Measurements from ENCODE around the gene TTC39A.
A peak's percentile ranks its signal among the peaks of the same experiment; 100 is the strongest.

The TTC39A gene

GRCh38 chr1:51296383-51297357 lies 33.7 kb downstream of the TTC39A start:
- DNase-seq: peak; percentile 83

GRCh38 chr1:51295926-51296325 lies 34.4 kb downstream of the TTC39A start:
- DNase-seq: no peak

DNA sequence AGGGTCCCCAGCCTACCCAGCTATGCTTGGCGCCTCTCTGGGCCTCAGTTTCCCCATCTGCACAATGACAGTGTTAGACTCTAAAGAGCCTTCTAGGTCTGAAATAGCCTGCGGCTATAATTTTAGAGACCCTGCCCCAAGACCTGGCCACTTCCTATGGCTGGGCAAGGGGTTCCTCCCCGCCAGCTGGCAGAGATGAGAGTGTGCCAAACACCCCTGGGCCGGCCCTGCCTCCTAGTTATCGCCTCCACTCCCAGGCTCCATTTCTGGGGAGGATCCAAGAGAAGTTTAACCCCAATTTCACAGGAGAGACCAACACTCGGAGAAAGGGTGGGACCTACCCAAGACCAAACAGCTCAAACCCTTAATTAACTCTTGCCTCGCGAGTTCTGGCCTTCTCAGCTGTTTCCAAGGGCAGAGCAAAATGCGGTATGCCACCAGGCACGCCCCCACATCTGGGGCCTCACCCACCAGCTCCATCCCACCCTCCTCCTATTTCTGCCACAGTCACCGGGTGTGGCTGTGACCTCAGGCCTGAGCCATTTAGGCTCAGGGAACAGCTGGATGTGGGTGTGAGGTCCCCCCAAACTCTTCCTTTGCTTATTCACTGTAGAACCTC lies 35.7 kb downstream of the TTC39A start:
- no peak for DNase-seq

- no peak for DNase-seq
Measured at GRCh38 chr1:51293898-51294515, 36.4 kb downstream of the TTC39A start.

DNA sequence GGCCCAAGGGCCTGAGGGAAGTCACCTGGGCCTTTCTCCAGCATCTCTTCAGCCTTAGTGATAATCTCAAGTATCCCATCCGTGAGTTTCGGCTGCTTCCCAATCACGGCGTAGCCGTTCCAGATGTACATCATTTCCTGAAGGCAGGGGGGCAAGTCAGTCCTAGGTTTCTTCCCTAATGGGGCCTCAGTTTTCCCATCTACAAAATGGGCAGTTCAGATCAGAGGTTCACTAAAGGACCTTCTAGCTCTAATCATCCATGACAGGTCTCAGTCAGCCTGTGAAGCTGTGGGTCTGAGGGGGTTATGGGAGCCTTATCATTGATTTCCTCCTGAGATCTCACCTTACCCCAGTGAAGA lies 39.9 kb downstream of the TTC39A start:
- no peak for DNase-seq

DNA sequence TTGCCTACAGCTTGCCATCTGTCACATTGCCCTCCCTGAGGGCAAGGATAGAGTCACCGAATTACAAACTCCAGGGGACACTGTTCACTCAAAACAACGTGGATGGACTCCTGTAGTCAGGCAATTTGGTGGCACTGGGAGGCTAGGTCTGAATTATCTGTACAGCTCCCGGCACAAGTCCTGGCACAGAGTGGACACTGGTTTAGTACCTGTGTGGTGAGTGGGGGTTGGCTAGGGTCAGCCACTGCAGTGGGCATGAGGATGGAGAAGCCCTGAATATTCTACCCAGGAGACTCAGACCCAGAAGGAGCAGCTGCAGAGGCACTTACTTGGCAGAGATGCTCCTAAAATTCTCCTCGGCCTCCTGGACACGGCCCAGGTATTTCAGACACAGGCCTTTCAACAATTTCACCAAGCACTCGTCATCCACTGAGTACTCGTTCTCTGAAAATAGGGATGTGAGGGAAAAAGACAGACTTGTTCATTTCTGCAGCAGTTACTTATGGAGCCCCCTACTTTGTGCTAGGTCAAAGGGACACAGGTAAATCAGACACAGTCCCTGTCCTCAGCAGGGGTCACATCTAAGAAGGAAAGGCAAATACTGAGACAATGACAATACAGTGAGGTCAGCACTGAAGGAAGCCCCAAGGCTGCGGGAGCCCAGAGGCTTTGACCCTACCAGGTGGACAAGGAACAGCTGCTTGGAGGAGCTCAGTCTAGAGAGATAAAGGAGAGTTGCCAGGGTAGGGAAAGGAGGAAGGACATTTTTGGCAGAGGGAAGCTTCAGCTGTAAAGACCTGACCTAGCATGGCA lies 40.5 kb downstream of the TTC39A start:
- no peak for DNase-seq

- DNase-seq: no peak
Measured at GRCh38 chr1:51288578-51288977, 41.8 kb downstream of the TTC39A start.

- DNase-seq: no peak
Measured at GRCh38 chr1:51287966-51288365, 42.4 kb downstream of the TTC39A start.

DNA sequence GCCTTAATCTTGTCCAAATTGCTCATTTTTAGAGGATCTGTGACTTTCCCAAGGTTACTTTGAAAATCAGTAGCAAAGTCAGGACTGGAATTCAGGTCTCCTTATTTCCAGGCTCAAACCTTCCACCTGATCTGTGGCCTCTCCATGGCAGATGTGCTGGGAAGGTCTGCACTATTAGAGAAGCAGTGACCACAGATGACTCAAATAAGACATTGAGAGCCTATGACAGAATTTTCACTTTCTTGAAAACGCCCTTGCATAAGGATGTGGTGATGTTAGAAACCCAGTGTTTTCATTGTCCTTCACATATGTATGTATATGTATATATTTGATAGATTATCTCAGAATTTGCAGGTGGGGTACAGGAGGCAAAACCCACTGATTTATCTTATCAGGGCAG lies 45.3 kb downstream of the TTC39A start:
- DNase-seq: no peak

DNA sequence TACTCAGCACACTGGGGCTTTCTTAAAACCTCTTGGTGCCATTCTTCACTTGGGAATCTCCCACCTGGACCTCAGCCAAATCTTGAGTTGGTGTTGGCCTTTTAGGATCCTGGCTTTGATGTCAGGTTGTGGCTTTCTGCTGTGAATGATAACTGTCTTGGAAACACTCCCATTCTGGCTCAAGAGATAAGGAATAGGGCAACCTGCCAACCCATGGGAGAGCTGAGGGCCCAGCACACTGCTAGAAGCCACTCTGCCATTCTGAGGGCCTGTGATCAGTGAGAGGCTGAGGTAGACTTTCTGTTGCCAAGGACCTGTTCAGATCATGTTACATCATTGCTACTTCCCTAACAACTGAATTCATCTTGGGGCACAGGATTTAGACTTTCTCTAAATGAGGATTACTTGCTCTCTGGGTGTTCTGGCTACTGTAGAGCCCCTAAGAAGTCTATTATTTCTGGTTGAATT lies 45.8 kb downstream of the TTC39A start:
- DNase-seq: peak; percentile 46

GRCh38 chr1:51283979-51284378 lies 46.4 kb downstream of the TTC39A start:
- no peak for DNase-seq

GRCh38 chr1:51282605-51283004 lies 47.8 kb downstream of the TTC39A start:
- no peak for DNase-seq

DNA sequence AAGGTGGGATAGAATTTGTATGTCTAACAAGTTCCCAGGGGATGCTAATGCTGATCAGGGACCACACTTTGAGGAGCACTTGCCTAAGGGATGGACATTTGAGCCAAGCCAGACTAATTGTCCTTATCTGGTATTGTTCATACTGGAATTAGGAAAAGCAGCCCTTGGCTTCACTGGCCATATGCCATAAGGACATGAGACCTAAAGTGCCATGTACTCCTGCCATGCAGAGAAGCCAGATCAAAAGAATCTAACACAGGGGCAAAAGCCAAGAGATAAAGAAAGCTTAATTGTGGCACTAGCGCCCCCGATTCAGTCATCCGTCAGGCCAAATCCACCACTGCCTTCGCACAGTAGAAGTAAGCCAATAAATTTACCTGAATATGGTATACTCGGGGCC lies 48.6 kb downstream of the TTC39A start:
- no peak for DNase-seq

- DNase-seq: no peak
Measured at GRCh38 chr1:51280321-51280978, 49.9 kb downstream of the TTC39A start.

DNA sequence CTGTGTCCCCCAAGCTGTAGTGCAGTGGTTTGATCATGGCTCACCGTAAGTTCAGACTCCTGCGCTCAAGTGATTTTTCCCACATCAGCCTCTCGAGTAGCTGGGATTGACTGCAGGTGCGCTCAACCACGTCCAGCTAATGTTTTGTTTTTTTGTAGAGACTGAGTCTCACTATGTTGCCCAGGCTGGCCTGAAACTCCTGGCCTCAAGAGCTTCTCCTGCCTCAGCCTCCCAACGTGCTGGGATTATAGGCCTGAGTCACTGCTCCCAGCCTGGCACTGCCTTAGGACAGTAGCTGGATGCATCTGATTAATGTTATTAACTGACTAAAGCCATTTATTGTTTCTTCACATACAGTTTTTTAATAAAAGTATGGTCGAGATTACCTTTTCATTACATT lies 54.1 kb downstream of the TTC39A start:
- DNase-seq: peak; percentile 39

DNA sequence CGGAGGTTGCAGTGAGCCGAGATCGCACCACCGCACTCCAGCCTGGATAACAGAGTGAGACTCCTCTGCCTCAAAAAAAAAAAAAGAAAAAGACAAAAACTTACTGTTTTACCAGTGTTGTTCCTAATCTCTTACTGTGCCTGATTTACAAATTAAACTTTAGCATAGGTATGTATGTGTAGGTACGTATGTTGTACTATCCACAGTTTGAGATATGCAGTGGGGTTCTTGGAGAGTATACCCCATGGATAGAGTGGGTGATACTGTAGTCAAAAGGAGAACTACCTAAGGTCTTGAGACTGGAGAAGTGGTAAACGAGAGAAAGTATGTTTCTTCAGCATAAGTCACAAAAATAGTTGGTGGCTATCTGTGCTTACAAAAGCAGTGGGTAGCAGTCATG lies 55.7 kb downstream of the TTC39A start:
- DNase-seq: no peak

DNA sequence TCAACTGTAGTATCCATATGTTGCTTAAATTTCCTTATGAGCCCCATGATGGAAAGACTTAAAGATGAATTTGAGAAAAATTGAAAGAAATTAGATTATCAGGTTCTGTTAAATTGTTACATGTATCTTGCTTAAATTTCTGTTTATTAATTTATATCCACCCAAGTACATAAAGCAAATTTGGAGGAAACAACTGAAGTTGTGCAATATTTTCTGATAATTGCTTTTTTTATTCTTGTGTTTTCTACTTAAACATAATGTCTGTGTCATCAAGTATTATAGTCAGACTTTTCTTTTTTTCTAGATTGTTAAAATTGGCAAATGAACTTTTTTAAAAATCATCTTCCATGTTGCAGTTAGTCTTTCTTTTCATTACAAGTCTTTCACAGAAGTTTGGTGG lies 57.4 kb downstream of the TTC39A start:
- no peak for DNase-seq

- no peak for DNase-seq
Measured at GRCh38 chr1:51270751-51271150, 59.6 kb downstream of the TTC39A start.

GRCh38 chr1:51268634-51269033 lies 61.7 kb downstream of the TTC39A start:
- no peak for DNase-seq

DNA sequence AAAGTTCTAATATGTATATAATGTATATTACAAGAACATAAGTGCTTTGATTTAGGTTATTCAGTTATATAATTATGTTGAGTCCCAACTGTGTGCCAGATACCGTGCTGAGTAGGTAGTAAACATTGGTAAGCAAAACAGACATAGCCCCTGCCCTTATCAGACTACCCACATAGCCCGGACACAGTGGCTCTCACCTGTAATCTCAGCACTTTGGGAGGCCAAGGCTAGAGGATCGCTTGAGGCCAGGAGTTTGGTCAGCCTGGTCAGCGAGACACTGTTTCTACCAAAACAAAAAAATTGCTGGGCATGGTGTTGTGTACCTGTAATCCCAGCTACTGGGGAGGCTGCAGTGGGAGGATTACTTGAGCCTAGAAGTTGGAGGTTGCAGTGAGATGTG lies 63.6 kb downstream of the TTC39A start:
- DNase-seq: no peak

GRCh38 chr1:51266181-51266580 lies 64.2 kb downstream of the TTC39A start:
- DNase-seq: no peak

DNA sequence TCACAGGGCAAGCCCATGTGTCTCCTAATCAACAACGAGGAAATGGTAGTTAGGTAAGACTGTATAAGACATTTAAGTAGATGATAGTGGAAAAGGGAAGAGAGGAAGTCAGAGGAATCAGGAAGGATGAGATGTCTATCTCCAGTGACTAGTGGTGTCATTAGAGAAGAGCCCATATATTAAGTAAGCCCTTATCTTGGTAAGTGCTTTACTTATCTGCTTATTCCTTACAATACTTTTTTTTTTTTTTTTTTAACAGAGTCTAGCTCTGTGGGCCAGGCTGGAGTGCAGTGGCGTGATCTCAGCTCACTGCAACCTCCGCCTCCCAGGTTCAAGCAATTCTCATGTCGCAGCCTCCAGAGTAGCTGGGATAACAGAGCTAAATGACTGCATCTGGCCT lies 64.7 kb downstream of the TTC39A start:
- no peak for DNase-seq
